DND-41 (cell line): ENCODE results near the gene CCDC178.

Experiments
- EZH2 ChIP-seq: IDR thresholded peaks from 3 replicates; pipeline ENCODE4 v1.6.1; 2012; ENCODE audit warnings: borderline replicate concordance, low read depth, mild to moderate bottlenecking, moderate library complexity, low read length, inconsistent platforms; ENCODE audit not compliant: severe bottlenecking
- TF ChIP-seq, protein P1 (sequence below): IDR thresholded peaks from 2 replicates; pipeline ENCODE4 v1.5.1; 2012; ENCODE audit warnings: borderline replicate concordance, low read length, moderate library complexity, mild to moderate bottlenecking; ENCODE audit not compliant: poor library complexity, severe bottlenecking; ENCODE audit errors: extremely low read depth

GRCh38 chr18:33440060-33441043 lies at the start of gene CCDC178:
- TF ChIP-seq, protein P1, sequence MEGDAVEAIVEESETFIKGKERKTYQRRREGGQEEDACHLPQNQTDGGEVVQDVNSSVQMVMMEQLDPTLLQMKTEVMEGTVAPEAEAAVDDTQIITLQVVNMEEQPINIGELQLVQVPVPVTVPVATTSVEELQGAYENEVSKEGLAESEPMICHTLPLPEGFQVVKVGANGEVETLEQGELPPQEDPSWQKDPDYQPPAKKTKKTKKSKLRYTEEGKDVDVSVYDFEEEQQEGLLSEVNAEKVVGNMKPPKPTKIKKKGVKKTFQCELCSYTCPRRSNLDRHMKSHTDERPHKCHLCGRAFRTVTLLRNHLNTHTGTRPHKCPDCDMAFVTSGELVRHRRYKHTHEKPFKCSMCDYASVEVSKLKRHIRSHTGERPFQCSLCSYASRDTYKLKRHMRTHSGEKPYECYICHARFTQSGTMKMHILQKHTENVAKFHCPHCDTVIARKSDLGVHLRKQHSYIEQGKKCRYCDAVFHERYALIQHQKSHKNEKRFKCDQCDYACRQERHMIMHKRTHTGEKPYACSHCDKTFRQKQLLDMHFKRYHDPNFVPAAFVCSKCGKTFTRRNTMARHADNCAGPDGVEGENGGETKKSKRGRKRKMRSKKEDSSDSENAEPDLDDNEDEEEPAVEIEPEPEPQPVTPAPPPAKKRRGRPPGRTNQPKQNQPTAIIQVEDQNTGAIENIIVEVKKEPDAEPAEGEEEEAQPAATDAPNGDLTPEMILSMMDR, result no peak
- no peak for TF ChIP-seq EZH2
